Neutrophil (primary cell): ENCODE data around the gene PTBP1.

ENCODE experiments used
- H3K27ac ChIP-seq: fragments of 200-600 bp; sonication (generic); 2 replicates; pipeline ENCODE4 v1.5.1; 2016; ENCODE audit warnings: mild to moderate bottlenecking, moderate library complexity
- H3K27me3 ChIP-seq: fragments of 200-600 bp; sonication (generic); 2 replicates; pipeline ENCODE4 v1.6.0; 2016; ENCODE audit warnings: mild to moderate bottlenecking
- H3K36me3 ChIP-seq: fragments of 200-600 bp; sonication (generic); 2 replicates; pipeline ENCODE4 v1.5.1; 2017
- H3K4me1 ChIP-seq, 2 experiments: fragments of 200-600 bp in 1 of 2; sonication (generic) in 1 of 2; 1 replicate in 1 of 2; 2 replicates in 1 of 2; pipeline versions ENCODE4 v1.5.1 to v1.6.1; 2013 to 2016; ENCODE audit warnings: low read depth in 1 of 2, low read length in 1 of 2, mild to moderate bottlenecking in 1 of 2, moderate library complexity in 1 of 2; ENCODE audit not compliant: control insufficient read depth in 1 of 2, insufficient read depth in 1 of 2
- H3K4me3 ChIP-seq, 2 experiments: fragments of 200-600 bp in 1 of 2; sonication (generic) in 1 of 2; 1 replicate in 1 of 2; 2 replicates in 1 of 2; pipeline ENCODE4 v1.5.1; 2013 to 2016; ENCODE audit warnings: low read depth in 1 of 2, low read length in 1 of 2, mild to moderate bottlenecking in 1 of 2, moderate library complexity in 1 of 2
- H3K9me3 ChIP-seq: fragments of 200-600 bp; sonication (generic); 2 replicates; pipeline ENCODE4 v1.5.1; 2016
- CTCF ChIP-seq: fragments of 200-600 bp; sonication (generic); IDR thresholded peaks from 2 replicates; pipeline ENCODE4 v1.5.1; 2016; ENCODE audit warnings: antibody characterized with exemption

PTBP1 gene

GRCh38 chr19:776549-776948, 20.7 kb upstream of the PTBP1 start:
- Histone ChIP-seq H3K4me1 (no peaks in the 10 kb centered on the region), H3K27me3 (no peaks in the 10 kb centered on the region), H3K36me3 (no peaks in the 10 kb centered on the region), H3K9me3 (no peaks in the 10 kb centered on the region), H3K27ac (no peak overlapping the region), H3K4me3 (no peak overlapping the region)
- no peak for TF ChIP-seq CTCF

- no peaks in the 10 kb centered on the region for H3K36me3 ChIP-seq
- no peak overlapping the region for H3K4me3 ChIP-seq
- no peaks in the 10 kb centered on the region for H3K27me3 ChIP-seq
- H3K27ac ChIP-seq = no peak overlapping the region
- H3K4me1 ChIP-seq = no peaks in the 10 kb centered on the region
- H3K9me3 ChIP-seq = no peaks in the 10 kb centered on the region
- no peak for TF ChIP-seq CTCF
Measured at GRCh38 chr19:778910-779653, 18.2 kb upstream of the PTBP1 start.

- Histone ChIP-seq H3K9me3 (no peaks in the 10 kb centered on the region), H3K4me1 (no peaks in the 10 kb centered on the region), H3K27ac (no peak overlapping the region), H3K27me3 (no peaks in the 10 kb centered on the region), H3K4me3 (no peak overlapping the region), H3K36me3 (no peaks in the 10 kb centered on the region)
- no peak for TF ChIP-seq CTCF
Measured at GRCh38 chr19:780935-781334, 16.3 kb upstream of the PTBP1 start.

GRCh38 chr19:781800-782184, 15.5 kb upstream of the PTBP1 start:
- Histone ChIP-seq H3K4me3 (no peak overlapping the region), H3K27me3 (no peaks in the 10 kb centered on the region), H3K36me3 (no peaks in the 10 kb centered on the region), H3K27ac (no peak overlapping the region), H3K4me1 (no peaks in the 10 kb centered on the region), H3K9me3 (no peaks in the 10 kb centered on the region)
- TF ChIP-seq CTCF = no peak

- no peak for TF ChIP-seq CTCF
- Histone ChIP-seq H3K4me3 (no peak overlapping the region), H3K4me1 (no peaks in the 10 kb centered on the region), H3K27ac (no peak overlapping the region), H3K36me3 (no peaks in the 10 kb centered on the region), H3K9me3 (no peaks in the 10 kb centered on the region), H3K27me3 (no peaks in the 10 kb centered on the region)
Measured at GRCh38 chr19:782185-782877, 14.9 kb upstream of the PTBP1 start.
